NB4 (cell line): ENCODE measurements around the gene SALL3.

Experiments used
- DNase-seq: peaks from one replicate; pipeline ENCODE4 v3.0.0; 2010; ENCODE audit warnings: low read depth
- H3K4me3 ChIP-seq: one replicate; pipeline ENCODE4 v1.5.1; 2011; ENCODE audit warnings: mild to moderate bottlenecking, low read depth, low read length, moderate library complexity
- MYC ChIP-seq: IDR thresholded peaks from 2 replicates; pipeline ENCODE4 v1.6.1; 2011; ENCODE audit warnings: low read depth, low read length
- POLR2A ChIP-seq: IDR thresholded peaks from 2 replicates; pipeline ENCODE4 v1.6.1; 2011; ENCODE audit warnings: mild to moderate bottlenecking; ENCODE audit not compliant: insufficient read length; ENCODE audit errors: extremely low read depth
- TF ChIP-seq, protein P1 (sequence below): IDR thresholded peaks from 2 replicates; pipeline ENCODE4 v1.6.1; 2011; ENCODE audit warnings: low read depth, low read length
- TF ChIP-seq, protein P2 (sequence below): IDR thresholded peaks from one replicate; pipeline ENCODE4 v1.5.1; 2012; ENCODE audit warnings: low read depth, low read length

The SALL3 gene

DNA sequence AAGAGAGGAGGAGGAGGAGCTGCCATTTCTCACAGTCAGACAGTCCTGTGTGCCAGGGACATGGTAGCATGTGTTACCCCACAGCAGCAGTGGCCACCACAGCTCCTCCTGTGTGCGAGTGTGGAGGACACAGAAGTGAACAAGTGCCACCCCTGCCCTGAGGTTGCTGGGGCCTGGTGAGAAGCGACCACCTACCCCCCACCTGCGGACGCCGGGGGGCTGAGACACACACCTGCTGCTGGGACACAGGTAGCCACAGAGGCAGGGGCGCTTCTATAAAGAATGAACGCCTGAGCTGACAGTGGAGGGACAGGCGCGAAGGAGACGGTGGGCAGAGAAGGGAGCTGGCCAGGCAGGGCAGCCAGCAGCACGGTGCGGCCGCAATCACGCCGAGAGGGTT lies 32.3 kb upstream of the SALL3 start:
- no peak for DNase-seq
- TF ChIP-seq, protein P1, sequence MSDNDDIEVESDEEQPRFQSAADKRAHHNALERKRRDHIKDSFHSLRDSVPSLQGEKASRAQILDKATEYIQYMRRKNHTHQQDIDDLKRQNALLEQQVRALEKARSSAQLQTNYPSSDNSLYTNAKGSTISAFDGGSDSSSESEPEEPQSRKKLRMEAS, result no peak
- no peak for TF ChIP-seq MYC
- TF ChIP-seq, protein P2, sequence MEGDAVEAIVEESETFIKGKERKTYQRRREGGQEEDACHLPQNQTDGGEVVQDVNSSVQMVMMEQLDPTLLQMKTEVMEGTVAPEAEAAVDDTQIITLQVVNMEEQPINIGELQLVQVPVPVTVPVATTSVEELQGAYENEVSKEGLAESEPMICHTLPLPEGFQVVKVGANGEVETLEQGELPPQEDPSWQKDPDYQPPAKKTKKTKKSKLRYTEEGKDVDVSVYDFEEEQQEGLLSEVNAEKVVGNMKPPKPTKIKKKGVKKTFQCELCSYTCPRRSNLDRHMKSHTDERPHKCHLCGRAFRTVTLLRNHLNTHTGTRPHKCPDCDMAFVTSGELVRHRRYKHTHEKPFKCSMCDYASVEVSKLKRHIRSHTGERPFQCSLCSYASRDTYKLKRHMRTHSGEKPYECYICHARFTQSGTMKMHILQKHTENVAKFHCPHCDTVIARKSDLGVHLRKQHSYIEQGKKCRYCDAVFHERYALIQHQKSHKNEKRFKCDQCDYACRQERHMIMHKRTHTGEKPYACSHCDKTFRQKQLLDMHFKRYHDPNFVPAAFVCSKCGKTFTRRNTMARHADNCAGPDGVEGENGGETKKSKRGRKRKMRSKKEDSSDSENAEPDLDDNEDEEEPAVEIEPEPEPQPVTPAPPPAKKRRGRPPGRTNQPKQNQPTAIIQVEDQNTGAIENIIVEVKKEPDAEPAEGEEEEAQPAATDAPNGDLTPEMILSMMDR, result no peak
- TF ChIP-seq POLR2A, result no peak
- no peak overlapping the region for H3K4me3 ChIP-seq

DNA sequence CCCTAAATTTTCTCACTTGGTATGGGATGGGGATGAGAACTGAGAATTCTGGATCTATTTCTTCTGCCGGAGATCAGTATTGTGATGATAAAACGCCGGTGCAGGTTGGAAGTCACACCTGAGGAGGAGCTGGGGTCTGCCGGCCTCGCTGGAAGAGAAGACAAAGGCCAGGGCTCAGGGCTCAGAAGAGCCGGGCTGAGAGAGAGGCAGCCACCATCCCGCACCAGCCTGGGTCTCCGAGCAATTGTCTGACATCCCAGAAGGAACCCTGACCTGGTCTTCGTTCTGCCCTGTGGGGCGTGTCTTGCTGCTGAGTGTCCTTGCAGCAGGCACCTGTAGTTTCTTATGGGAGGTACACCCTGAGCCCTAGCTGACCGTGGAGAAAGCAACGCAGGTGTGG lies 31.4 kb upstream of the SALL3 start:
- no peak overlapping the region for H3K4me3 ChIP-seq
- TF ChIP-seq, protein P1, result no peak
- TF ChIP-seq MYC (no peak), POLR2A (no peak)
- TF ChIP-seq, protein P2, result no peak
- DNase-seq, result no peak

DNA sequence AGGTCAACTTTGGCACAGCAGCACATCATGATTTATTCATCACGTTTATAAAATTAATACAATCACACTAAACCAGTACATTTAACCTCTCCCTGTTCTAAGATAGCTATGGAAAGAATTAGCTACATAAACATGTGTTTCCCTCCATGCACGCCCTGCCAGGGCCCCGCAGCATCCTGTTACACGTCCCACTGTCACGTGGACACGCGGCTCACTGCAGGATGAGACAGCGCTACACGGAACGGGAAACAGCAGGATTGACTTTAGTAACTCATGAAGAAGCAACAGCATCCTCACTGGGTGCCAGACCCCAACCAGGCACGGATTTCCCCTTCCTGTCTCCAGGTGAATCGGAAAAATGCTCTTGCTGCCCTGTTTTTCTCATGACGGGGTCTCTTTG lies 30.9 kb upstream of the SALL3 start:
- no peak for DNase-seq
- TF ChIP-seq MYC (no peak), POLR2A (no peak)
- TF ChIP-seq, protein P1, result no peak
- TF ChIP-seq, protein P2, result no peak

DNA sequence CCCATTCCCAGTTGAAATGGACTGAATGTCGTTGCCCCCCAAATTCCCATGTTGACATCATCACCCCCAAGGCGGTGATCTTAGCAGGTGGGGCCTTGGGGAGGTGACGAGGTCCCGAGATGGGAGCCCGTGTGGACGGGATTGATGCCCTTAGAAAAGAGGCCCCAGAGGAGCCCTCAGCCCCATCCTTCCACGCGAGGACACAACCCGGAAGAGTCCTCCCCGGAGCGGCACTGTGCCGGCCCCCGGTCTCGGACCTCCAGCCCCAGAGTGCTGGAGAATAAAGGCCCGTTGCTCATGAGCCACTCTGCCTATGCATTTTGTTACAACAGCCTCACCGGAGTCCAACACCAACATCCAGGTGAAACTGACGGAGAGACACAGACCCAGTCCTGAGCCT lies 30.4 kb upstream of the SALL3 start:
- DNase-seq, result no peak
- TF ChIP-seq, protein P1, result no peak
- TF ChIP-seq, protein P2, result no peak
- TF ChIP-seq POLR2A (no peak), MYC (no peak)
- no peak overlapping the region for H3K4me3 ChIP-seq

More for the DNA sequence above, 30.9 kb upstream of the SALL3 start:
- H3K4me3 ChIP-seq, result no peak overlapping the region

DNA sequence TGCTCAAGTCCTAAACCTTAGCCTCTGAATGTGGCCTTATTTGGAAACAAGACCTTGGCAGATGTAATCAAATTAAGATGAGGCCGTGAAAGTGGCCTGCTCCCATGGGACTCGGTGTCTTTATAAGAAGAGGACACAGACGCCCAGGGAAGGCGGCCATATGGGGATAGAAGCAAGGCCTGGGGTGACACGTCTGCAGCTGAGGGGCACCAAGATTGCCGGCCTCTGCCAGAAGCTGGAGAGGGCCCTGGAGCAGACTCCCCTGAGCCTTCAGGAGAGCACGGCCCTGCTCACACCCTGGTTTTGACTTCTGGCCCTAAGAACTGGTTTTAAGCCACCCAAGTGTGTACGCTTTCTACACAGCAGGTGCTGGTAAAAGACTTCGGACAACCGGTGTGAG lies 29.2 kb upstream of the SALL3 start:
- no peak overlapping the region for H3K4me3 ChIP-seq
- TF ChIP-seq, protein P2, result no peak
- no peak for TF ChIP-seq POLR2A
- no peak for TF ChIP-seq MYC
- TF ChIP-seq, protein P1, result no peak
- no peak for DNase-seq

DNA sequence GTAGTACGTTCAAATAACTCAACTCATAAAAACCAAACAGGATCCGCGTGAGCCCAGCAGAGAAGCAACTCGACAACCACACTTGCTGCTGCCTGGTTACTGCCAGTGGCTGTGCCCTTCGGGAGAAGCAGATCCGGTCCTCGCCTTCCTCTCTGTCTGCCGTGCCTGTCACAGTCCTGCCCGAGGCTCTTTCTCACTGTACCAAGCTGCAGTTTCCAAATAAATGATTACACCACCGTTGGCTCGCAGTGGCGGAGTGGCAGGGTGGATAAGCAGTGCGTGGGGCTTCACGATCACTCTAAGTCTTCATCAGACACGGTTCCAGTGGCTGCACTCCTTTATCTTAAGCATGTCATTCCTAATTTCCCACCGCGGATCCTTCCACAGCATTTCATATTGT lies 26.1 kb upstream of the SALL3 start:
- TF ChIP-seq, protein P1, result no peak
- TF ChIP-seq, protein P2, result no peak
- no peak for TF ChIP-seq MYC
- TF ChIP-seq POLR2A, result no peak
- H3K4me3 ChIP-seq, result no peak overlapping the region
- peak; percentile 42 for DNase-seq
